C1 segment of cervical spinal cord (tissue), 14 donors: ENCODE results near the gene DNAJC25.

Source experiments
- DNase-seq, 14 donors: peaks; one replicate each; lab custom pipeline; 2025; lab: John Stamatoyannopoulos, UW

DNAJC25 gene

DNA sequence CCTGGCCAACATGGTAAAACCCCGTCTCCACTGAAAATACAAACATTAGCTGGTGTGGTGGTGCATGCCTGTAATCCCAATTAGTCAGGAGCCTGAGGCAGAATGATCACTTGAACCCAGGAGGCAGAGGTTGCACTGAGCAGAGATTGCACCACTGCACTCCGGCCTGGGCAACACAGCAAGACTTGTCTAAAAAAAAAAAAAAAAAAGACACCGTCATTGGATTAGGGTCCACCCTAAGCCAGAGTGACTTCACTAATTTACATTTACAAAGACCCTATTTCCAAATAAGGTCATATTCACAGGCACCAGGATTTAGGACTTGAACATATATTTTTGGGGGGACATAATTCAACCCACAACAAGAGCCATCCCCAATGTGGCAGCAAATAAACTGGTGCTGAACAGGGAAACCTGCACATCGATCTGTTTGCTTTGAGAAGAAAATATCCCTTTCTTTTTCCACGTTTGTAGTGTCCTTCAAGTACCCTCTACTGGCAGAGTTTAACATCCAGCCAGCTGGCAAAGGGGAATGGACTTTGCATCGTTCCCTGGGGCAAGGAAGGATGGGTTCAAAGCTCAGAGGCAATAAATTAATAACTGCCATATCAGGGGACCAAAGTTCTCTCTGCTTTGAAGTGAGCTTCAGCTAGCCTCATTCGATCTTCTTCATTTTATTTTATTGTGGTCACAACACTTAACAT, 3.7 kb upstream of the DNAJC25 start:
- no peak for DNase-seq

DNA sequence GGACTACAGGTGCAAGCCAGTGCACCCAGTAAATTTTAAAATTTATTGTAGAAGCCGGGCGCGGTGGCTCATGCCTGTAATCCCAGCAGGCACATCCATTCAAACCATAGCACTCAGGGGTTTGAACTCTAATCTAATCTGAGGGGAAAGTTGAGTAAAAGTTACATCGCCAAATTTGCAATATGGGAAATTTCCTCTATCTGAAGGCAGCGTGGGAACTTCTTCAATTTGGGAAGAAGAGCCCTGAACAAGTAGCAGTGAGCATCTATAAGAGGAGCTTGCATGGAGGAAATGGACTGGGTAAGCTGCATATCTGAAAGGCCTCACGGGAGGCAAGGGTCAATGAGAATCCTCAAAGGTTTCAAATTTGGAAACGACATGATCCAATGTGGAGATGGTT, 2.7 kb upstream of the DNAJC25 start:
- DNase-seq, result no peak

DNA sequence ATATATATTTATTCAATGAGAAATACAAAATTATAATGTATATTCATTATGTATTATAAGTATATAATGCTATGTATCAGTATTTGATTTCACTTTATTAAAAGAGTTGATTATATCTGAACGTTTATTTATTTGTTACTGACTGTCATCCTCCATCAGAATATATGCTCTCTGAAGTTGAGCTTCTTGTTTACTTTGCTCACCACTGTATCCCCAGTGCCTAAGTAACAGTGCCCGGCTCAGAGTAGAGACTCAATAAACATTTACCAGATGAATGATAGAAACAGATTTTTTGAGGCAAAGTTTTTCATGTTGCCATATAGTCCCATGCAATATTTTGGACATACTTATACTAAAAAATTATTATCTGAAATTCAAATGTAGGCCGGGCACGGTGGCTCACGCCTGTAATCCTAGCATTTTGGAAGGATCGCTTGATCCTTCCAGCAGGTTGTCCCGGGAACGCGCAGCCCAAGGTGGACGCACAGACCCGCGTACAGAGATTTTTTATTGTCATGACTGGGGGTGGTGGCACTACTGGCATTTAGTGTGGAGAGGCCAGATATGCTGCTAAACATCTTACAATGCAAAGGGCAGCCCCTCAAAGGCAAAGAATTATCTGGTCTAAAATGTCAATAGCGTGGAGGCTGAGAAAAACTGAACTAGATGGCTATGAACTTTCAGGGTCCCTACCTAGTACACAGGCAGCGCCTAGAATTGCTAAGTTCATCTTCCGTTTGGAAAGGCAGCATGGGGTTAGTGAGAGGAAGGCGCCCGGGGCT, 761 bp upstream of the DNAJC25 start:
- DNase-seq, result peak in 1 of 14 donors; percentile 36

DNA sequence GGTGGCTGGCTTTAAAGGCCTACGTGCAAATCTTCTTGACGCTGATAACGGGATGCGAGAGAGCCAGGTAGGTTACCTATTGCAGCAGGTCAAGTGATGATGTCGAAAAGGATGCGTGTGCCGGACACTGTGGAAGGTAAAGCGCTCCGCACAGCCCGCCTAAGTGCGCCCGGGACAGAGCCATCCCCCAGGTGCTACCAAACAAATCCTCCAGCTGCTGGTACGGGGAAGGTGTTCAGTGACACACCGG, 245 bp upstream of the DNAJC25 start:
- no peak for DNase-seq

DNA sequence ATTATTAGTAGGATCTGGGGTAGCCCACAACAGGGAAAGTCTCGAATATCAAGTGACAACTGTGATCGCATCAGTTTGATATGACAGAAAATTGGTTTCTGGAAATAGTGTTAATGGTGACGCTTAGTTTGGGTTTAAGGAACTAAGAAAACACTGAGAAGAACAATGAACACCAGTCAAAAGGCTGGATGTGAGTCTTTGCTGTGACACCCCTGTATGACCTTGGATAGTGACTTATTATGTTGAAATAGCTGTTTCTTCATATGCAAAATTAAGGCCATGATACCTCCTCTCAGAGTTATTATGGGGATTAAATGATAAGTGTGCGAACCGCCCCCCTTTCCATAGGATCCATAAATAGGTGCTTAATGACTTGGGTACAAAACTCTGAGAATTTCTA, 926 bp downstream of the DNAJC25 start:
- DNase-seq, result no peak

DNA sequence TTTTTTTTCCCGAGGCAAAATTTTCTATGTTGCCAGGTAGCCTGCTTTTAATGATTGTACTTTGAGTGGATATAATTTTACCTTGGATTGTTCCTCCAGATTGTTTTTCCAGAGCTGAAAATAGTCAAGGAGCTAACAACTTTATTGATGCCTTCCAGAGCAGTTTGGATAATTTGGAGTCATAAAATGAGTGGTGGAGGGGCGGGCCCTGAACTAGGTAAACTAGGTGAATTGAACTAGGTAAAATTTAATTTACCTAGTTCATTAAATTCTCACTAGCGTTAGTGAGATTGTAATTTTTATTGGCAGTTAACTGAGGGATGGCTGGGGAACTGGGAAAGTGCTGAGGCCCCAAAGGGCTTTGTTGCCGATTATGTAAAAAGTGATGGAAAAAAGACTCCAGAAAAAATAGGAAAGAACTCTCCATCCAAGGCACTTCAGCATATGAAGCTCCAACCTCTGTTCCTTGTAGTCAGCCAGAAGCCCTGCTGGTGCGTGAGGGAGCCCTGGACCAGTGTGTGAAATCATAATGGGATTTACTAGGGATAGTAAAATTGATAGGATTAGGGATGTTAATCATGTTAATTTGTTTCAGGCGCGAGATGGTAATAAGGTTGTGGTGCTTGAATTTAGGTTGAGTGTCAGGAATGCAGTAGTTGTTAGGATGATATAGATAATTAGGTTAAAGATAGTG, 1.7 kb downstream of the DNAJC25 start:
- no peak for DNase-seq

DNA sequence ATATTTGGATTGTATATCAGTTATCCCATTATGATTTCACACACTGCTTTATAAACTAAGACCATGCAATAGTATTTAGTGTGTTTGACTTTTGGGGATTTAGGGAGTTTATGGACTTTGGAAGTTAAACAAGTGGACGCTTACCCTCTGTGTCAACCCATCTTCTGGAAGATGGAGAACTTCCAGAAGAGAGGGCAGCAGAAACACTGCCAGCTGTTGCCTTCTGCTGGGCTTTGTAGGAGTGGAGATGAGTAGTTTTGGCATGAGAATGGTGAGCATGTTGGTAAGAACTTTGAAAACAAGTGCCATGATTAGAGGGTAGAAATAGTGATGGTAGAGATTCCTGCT, 2.2 kb downstream of the DNAJC25 start:
- no peak for DNase-seq

DNA sequence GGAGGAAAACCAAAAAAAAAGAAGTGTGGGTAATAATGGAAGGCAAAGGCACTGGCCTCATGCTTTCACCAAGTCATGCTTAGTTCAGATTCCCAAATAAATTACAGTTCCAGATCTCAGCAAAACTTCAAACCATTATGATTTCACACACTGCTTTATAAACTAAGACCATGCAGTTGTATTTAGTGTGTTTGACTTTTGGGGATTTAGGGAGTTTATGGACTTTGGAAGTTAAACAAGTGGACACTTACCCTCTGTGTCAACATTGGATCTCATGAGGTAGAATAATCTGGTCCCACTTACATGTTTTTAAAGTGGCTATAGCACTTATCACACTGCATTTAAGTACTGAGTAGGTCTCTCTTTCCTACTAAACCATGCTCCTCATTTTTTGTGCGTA, 3.7 kb downstream of the DNAJC25 start:
- no peak for DNase-seq

DNA sequence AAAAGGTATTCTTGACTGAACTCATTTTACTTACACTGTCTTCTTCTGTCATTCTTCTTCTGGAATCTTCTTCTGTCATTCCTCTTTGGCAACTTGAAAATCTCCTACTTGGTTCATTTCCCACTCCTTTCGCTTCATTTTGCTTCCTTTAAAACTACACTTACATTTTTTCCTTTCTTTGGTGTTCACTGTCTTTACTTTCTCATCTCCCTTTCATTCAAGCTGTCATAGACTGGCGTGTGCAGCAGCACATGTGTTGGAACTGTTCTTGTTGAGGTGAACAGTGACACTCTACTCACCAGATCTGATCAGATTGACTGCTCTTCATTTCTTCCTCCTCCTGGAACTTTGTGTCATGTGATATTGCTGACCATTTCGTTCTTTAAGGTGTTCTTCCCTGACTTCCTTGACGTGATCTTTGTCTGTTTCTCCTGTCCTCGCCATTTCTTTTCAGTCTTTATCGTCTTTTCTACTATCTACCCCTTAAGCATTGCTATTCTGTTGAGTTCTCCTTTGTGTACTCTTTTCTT, 6.4 kb downstream of the DNAJC25 start:
- DNase-seq, result no peak

DNA sequence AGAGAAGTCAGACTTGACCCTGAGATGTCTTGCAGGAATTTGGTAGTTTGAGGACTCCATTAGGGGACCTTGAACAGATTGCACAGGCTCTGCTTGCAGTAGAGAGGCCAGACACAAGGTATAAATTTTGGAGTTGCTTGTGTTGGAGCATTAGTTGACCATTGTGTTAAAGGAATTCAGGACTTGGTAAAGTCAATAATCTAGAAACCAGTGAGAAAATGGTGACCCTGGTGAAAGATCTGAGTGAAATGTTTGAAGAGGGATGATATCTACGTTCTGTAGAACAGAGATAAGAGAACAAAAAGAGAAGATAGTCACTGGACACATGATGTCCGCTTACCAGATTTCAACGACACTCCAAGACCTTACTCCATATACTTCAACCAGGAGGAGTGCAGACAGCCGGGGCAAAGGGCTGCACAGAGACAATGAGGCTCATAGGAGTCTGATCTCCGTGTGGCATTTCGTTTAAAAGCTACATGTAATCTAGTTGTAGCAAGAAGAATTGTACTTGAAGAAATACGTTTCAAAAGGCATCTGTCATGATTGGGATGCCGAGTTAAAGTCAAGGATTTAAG, 13.2 kb downstream of the DNAJC25 start:
- no peak for DNase-seq

DNA sequence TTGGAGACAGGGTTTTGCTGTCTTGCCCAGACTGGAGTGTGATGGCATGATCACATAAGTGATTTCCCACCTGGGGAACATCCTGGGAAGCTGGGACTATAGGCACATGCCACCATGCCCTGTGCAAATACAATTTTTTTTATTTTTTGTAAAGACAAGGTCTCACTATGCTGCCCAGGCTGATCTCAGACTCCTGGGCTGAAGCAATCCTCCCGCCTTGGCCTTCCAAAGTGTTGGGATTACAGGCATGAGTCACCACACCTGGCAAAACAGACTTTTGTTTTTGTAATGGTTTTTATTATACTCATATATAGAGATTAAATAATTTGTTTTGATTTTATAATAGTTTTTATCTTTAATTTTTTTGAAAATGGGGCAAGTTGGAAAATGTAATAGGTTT, 14.7 kb downstream of the DNAJC25 start:
- DNase-seq, result no peak

DNA sequence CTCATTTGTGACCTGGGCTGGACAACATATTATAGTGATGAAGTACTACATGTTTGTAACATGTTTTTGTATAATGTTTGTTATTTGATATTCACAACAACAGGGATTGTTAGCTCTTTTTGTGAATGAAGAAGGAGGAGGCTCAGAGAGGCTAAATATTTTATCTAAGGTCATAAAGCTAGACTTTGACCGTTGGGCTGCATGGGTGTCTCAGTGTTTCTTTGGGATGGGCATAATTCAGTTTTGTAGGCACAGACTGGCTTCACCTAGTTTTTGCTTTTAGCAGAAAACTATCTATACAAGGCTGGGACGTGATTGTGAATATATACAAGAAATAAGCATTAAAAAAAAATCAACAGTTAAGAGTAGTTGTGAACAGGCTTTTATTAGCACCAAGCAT, 15.3 kb downstream of the DNAJC25 start:
- DNase-seq, result no peak

DNA sequence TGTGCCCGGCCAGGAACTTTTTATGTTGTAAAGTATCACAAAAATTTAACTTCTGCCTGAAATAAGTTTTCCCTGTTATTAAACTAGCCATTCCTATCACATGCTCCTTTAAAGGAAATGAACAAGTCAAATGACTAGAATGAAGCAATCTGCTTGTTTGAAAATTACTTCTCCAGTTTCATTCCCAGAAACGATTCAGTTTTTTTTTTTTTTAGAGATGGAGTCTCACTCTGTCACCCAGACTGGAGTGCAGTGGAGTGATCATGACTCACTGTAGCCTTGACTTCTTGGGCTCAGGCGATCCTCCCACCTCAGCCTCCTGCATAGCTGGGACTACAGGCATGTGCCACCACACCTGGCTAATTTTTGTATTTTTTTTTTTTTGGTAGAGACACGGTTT, 16.9 kb downstream of the DNAJC25 start:
- DNase-seq, result no peak

DNA sequence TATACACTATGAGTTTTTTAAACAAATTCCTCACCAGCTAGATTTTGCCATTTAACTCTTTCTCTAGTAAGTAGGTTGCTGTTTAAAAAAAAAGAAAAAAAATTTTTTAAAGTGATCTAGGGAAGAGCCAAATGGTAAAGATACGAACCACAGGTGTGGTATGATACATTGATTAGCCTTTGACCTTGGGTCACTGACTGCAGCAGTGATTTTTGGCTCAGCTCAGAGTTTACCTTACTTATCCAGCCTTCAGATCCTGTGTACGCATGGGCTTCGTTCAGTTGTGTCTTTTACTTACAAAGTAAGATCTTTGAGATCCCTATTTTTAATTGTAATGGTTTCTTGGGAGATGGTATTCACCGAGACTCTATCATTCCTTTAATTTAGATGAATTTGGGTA, 17.9 kb downstream of the DNAJC25 start:
- no peak for DNase-seq

DNA sequence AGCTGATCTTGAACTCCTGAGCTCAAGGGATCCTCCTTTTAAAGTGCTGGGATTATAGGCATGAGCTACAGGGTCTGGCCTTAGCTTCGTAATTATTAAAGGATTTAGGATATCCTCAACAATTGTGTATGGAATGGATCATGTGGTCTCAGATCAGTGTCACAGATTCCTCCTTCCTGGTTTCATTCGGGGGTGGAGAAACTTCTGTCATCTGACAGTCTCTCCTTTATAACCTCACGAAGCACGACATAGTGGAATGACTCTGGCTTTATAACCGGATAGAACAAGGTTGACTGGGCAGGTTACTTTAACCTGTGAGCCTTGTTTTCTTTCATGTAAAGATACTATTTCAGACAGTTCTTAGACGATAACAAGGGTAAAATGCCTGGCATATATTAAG, 25.9 kb downstream of the DNAJC25 start:
- no peak for DNase-seq

DNA sequence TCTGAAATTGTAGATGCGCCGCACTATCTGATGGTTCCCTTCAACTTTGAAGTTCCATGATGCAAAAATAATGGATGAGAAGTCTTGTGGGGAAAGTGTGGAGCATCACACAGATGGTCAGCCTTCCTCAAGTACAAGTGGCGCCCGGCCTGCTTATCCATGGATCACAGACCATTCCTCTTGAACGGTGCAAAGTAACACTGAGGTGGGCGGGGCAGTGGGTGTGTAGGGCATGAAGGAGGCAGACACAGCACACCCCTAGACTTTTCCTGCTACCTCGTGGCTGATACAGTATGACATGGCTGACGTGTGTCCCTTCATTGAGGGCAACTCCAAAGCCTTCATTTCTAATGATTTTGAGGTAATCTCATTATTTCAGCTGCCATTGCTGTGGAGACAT, 27.8 kb downstream of the DNAJC25 start:
- DNase-seq, result no peak

DNA sequence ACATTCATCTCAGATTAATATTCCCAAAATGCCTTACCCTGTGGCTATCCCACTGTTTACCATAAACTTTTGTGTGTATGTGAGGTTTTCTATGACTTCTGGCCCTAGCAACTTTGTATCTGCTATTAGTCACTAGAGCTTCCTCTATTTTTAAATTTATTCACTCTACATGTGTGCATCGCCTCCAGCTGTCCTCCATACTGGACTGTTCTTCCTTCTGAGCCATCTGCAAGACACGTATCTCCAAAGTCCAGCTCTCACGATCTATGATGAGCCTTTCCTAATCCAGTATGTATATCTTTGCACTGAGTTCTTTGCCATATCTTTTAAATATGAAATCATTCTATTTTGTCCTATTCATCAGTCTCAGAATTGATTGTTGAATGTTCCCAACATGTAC, 28.6 kb downstream of the DNAJC25 start:
- no peak for DNase-seq

DNA sequence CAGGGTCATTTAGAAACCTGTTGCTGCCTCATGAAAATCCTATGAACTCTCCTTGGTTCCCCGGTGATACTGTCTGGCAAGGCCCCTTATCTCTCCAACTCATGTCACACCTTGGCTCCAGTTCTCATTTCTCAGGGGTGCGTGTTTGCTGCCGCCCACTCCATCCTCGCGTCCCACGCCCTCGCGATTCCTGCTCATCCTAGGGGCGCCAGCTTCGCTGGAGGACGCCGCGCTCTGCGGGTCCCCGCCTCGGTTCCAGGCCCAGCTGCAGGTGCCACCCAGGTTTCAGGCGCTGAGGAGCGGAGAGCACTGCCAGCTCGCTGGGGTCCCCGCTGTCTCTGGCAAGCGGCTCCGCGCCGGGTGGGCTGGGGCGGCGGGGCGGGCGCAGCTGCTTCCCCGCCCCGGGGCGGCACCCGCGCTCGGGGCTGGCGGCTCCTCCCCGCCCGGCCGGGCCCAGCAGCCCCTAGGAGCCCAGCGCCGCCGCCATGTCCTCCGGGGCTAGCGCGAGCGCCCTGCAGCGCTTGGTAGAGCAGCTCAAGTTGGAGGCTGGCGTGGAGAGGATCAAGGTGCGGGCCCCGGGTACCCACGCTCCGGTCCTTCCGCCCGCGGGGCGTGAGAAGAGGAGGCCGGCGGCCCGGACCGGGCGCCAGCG, 30.1 kb downstream of the DNAJC25 start, which contains the start of gene GNG10:
TSS of gene GNG10 (plus strand) at position 456 of the 652 bp plus-strand sequence. CDS start at position 486, 30 bp downstream.
- peak in 12 of 14 donors; percentile 17 to 68 (median 45) for DNase-seq

DNA sequence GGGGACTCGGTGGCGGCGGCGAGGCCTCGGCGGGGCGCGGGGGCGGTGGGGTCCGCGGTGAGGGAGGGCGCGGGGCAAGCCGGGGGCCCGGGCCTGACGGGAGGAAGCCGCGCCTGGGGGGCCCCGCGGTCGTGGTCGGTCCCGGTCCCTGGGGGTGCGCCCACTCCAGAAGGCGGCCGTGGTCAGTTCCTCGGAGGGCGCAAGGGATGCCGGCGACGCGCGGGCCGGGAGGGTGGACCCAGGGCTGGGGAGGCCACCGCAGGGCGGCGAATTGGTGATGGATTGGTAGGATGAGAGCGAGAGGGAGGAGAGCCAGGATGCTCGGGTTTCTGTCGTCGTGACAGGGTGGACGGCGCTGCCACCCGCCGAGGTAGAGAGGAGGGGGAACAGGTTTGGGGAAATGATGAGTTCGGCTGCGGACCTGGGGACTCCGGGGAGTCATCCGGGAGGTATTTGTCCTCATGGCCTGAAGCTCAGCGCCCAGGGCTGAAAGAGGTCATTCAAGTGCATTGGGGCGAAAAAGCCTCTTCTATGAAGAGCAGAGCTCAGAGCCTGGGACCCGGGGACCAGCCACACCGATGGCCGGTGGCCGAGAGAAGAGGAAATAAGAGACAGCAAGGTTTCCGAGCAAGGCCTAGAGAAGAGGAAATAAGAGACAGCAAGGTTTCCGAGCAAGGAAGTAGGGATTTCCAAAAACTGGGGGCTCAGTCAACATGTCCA, 30.8 kb downstream of the DNAJC25 start:
- peak in 12 of 14 donors; percentile 18 to 68 (median 58) for DNase-seq

DNA sequence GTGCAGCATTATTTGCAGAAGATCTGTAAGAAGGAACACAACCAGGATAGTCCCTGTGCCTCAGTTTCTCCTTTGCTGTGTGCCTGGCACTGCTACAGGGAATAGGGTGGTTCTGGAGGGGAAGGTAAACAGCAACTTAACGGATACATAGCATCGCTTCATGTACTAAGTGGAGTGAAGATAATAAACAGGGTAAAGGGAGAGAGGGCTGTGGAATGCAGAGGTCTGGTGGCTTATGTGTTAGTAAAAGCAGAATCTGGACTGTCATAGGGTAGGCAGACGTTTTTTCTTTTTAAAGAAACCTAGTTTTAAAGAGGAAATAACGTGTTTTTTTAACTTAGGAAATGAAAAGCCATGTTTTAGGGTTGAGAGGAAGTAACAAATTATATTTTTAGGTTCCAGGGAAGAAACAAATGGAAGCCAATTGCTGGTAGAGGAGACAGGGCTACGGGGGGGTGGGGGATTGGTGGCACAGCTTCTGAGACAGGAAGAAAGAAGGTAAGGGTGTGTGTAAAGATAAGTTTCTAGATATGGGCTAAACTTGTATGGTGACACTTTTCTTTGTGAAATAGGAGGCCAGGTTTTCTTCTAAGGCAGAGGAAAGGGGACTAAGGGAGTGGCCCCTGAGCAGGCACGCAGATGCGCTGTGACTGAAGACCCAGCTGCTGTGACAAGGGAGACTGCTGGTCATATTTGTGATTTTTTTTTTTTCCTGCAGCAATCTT, 31.6 kb downstream of the DNAJC25 start:
- peak in 1 of 14 donors; percentile 28 for DNase-seq
